GM21576 (cell line): ENCODE data around the gene EPHB6.
A peak's percentile ranks its signal among the peaks of the same experiment; 100 is the strongest.

ENCODE experiments used
- ATAC-seq: cut with Tn5 transposase; IDR thresholded peaks from one replicate; pipeline ENCODE4 v1.9.1; 2021; ENCODE audit warnings: mild to moderate bottlenecking, moderate library complexity; ENCODE audit not compliant: unreplicated experiment

The EPHB6 gene

DNA sequence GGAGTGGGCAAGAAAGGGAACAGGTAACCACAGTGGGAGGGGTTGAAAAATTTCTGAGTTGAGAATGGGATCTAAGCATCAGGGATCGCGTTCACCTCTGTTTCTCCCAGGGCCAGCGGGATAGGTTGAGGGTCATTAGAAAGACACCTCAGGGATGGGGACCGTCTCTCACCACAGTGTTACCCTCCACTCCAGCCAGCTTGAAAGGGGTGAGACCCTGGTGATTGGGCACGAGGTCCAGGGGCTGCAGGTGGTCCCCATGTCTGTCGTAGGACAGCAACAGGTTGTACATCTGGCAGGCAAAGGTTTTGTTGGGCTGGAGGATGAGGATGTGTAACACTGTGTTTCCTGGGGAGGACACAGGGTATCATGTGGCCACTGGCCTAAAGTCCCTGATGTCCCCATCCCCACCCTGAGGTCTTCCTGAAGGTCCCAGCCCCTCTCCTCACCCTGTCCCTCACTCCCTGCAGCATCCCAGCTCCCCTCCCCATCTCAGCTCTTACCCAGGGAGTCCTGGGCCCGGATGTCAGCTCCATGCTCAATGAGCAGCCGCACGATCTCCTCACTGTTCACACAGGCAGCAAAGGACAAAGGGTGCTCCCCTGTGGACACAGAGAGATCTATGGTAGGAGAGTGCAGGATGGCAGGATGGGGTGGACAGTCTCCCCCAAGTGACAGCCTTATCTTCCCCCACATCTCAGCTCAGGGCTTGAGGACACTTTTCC, 21.5 kb downstream of the EPHB6 start:
- no peak for ATAC-seq

DNA sequence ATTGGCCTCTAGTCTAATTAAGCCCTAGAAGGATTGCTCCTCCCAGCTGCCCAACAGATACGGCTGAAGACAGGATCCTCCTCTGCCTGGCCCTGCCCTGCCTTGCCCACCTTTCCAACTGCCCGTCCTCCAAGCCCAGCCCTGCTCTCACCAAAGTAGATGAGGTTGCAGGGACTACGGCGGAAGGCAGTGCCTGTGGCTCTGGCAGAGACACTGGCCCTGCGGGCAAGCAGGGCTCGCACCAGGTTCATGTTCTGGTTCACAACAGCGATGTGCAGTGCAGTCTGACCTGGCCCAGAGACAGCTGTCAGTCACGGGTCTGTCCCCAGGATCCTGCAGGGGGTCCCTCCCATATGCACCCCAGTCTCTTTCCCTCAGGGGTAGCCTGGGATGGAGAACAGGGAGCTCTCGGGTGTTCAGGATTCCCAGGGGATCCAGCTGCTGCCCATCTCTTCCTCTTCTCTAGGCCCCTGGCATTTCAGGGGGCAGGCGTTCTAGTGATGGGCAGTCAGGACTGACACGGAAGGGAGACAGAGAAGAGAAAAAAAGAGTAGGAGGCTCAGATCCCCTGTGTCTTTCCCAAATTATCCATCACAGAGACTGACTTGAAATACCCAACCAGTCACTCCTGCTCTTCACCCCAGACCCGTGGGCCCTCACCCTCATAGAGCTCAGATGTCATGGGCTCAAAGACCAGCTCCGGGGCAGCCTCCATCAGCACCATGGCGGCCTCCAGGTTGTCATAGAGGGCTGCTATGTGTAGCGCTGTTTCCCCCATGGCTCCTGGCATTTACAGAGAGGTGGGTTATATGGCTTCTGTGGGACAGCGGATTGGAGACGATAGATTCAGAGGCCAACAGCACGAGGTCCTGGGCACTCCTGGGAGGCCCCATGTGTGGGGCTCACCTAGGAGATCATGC, 22.4 kb downstream of the EPHB6 start:
- ATAC-seq: no peak

DNA sequence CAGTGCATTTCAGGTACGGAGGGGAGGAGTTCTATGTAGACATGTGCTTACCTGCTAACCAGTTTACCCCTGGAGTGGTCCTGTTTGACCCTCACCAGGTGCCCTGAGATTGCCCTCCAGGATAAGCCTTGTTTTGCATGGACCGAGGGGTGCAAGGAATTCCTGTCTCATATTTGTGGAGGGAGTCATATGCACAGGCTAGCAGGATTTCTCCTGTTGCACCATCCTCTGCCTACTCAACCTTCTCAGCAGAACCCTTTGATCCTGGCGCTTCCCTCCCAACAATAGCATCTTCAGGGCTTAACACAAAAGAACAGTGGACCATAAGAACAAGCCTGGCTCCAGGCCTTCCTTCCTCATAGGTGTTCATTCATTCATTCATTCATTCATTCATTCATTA, 23.4 kb downstream of the EPHB6 start:
- ATAC-seq: no peak

DNA sequence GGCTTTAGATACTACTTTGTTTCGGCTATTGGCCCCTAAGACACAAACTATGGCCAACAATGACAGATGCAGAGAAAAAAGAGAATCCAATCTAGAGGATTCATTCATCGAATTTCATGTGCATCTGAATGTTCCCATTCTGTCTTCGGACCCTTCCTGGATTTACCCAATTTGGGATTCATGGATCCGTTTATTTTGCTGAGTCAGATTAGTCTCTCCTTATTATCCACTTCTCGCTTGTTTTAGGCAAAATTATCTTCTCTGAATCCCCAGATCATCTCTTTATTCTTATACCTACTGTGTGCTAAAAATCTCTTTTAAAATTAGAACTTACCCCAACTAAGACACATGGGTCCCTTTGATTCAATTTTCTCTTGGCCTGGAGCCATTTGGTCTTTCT, 24.2 kb downstream of the EPHB6 start:
- ATAC-seq: no peak

DNA sequence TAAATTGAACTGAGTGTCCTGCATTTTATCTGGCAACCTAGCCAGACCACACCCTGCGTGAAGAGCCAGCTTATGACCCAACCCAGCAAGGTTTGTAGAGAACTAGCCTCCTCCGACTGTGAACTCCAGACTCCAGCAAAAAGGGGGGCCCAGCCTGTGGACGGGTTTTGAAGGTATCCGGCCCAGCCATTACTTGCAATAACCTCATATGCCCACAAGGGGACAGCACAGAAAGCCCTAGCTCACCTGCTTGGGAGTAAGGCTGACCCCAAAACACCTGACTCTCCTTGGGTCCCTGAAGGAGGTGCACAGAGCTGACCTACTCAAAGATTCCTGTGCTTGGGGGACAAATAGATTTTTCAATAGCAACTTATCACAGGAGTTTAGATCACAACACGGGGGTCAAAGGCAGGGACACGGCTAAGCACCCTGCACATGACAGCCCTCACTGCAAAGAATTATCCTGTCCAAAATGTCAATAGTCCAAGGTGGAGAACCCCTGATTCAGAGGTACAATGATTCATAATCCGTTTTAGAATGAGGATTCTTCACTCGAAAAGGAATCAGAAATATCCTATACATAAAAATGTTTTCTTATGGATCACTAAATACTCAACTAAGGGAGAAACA, 26.1 kb downstream of the EPHB6 start:
- ATAC-seq: peak; percentile 63

DNA sequence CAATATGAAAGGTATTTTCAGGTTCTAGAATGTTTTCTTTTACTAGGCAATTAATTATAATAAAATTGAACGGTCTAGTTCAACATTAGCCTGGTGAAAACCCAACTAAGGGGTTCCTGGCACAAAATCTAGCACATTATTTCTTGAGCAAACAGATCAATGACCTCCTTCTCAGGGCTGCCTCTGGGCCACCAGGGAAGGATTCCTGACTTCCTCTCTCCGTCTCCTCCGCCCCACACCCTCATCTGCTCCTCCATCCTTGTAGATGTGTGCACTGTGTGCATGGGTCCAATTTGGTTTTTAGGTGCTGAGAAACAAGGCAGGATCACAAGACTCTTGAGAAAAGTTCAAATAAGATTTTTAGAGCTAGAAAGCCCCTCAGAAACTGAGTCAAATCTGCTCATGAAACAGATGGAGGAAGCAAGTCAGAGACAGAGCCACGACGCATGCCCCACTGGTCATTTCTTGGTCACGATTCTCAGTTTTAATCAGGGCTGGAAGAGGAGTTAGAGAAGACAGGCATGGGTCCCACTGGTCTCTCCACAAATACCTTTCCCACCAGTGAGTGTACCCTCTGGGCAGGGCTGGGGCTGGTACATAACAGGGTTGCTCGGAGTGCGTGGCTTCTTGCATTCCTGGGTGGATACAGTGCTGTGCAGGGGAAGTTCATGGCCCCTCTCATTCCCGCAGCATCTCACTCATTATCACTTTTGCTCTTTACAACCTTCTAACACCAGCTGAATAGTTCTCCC, 26.9 kb downstream of the EPHB6 start:
- ATAC-seq: no peak

DNA sequence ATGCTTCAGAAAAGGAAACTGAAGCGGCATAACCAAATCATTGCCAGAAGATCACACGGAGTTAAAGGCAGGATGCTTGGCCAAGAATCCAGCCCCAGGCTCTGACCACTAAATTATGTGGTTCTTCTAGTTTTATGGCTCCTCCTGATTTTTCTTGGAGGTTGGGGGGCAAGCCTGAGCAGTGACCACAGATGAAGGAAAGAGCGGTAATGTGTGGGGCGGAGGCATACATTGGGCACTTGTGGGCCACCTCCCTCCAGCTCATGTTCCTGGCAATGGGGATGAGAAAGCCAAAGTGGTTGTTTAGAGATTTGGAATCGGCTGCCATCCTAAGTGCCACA, 27.4 kb downstream of the EPHB6 start:
- ATAC-seq: no peak

DNA sequence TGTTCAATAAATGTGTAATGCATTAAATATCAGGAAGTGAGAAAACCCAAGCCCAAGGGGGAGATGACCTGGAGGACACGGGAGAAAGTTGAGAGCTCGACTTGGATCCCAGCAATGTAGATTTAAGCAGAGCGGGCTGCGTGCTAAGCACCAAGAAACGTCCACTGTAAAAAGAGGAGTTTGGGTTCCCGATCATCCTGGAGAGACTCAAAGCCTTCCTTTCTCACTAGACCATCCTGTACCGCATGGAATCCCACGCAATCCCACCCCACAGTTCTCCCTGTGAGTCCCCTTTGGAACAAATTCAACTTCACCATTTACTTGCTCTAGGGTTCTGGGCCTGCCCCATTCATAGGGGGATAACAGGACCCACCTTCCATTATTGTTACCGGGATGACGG, 28.3 kb downstream of the EPHB6 start:
- no peak for ATAC-seq

DNA sequence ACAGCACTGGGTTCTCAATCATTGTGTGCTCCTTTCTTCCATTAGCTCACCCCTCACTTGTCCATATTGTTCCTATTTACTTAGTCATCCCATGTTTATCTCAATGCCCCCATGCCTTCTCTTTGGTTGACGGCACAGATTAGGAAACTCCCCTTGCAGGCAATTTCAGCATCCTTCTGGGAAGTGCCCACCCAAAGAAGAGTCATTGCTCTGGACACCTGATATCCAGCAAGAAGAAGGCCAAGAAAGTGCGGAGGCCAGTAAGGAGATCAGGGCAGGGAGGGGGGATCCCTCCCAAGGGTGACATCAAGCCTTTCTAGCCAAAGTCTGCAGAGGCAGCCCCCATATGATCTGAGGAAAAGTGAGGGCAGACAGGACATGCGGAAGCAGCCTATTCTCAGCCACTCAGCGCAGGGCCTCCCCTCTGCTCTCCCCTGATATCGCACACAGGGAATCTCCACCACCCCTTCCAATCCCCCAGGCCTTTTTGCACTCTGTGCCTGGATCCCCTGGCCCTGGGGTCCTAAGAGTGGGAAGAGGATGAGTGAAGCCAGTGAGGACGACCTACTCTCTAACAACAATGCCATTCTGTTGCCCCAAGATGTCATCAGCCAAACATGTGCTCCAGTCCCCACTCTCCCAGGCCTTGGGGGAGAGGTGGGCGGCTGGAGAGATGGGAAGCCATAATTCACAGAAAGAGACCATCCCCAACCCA, 28.9 kb downstream of the EPHB6 start:
- ATAC-seq: no peak

DNA sequence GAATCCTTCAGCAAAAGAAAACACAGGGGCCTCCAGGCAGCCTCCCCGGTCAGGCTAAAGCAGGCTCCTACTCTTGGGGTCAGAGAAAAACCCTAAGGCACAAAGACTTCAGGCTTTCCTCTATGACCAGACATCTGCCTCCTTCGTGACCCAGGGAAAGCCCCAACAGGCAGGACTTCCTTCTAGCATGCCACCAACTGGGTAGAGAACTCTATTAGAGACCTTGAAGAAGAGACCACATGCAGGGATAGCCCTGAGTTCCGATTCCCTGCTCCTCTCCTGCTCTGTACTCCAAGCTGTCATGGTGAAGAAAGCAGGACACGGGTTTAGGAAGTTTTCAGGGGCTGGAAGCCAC, 29.4 kb downstream of the EPHB6 start:
- ATAC-seq: no peak

DNA sequence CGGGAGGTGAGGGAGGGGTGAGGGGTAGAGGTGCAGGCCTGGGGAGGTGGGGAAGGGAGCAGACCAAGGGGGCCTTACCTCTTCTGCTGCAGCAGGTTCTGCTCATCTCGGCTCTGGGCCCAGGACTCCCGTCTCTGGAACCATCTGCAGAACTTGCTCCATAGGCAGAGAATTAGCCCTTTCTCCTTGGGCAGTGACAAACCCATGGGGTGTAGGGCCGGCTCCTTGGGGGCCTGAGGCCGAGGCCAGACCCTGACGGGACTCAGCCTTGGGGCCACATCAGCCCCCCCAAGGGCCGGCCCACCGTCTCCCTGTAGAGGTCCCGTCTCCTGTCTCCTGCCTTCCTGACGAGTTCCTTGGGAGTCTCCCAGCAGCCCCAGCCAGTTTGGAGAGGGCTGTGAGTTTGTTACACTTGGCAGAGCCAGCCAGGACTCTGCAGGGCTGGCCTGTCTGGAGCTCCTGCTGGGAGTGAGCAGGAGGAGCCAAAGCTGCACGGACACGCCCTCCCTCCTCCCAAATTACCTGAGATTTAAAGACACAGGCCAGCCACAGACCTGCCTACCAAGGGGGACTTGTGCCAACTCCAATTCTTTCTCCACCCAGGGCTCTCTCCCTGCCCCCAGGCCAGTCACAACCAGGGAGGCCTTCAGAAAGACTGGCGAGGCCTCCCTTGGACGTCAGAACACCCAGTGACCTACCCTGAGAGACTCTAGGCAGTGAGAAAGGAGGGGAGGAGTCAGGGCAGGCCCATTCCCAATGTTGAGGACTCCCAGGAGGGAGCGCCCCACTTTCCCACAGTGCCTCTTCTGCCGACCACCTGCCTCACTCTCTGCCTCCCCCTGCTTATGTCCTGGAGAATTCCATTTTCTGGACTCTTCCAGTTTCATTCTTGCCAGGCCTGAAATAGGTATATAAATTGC, 30.7 kb downstream of the EPHB6 start, which contains the start of gene TRPV6:
Gene TRPV6, minus strand, starts transcription at position 435 of the 920 bp plus-strand sequence.
- no peak for ATAC-seq

DNA sequence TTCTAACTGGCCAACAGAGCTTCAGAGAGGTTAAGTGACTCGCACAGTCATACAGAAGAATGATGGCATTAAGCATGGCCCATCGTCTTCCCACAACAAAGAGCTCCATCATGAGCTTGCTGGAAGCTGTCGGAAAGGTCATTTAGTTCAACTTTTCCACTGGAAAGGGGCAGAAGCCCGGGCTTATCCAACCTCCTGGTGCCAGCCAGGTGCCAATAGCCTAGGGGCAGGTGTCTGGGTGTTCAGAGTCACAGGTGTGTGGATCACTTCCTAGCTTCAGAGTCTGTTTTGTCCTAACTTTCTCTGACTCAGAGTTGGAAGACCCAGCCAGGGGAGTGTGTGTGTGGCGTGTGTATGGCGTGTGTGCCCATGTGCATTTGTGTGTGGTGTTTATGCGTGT, 32.0 kb downstream of the EPHB6 start:
- no peak for ATAC-seq

DNA sequence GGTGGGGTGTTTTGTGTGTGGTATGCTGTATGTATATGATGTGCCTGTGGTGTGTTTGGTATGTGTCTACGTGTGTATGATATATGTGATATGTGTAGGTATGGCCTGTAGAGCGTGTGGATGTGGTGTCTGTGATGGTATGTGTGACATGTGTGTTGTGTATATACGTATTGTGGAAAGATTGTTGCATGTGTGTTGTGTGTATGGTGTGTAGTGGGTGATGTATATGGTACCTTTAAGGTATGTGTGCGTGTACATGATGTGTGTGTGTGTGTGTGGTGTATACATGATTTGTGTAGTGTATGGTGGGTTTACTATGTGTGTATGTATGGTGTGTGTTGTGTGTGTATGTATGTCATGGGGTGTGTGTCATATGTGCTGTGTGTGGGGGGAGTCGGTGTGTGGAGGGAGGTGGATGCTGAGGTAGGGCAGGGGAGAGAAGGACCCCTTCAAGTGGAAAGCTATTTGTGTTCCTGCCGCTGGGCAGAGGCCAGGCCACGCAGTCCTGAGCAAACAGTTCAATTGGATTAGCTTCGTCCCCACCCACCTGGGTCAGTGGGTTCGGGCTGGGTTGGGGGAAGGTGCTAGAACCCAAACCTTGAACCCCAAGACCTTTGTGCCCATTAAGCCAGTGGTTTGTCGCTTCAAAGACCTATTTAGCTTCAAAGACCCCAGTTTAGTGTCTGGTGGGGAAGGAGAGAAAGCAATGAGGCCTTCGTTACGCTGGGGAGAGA, 32.6 kb downstream of the EPHB6 start:
- ATAC-seq: no peak

DNA sequence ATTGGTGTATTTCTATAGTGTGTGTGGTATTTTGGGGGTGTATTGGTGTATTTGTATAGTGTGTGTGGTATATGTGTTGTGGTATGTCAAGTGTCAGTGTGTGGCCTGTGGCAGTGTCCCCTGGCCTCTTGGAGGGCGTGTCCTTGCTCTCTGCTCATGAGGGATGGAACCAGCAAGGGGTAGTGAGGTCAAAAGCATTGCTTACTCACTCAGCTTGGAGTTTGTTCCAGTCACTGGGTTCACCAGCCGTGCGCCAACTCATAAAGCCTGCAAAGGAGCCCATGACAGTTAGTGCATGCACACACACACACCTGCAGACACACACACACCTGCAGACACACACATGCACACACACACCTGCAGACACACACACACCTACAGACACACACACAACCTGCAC, 34.9 kb downstream of the EPHB6 start:
- no peak for ATAC-seq

DNA sequence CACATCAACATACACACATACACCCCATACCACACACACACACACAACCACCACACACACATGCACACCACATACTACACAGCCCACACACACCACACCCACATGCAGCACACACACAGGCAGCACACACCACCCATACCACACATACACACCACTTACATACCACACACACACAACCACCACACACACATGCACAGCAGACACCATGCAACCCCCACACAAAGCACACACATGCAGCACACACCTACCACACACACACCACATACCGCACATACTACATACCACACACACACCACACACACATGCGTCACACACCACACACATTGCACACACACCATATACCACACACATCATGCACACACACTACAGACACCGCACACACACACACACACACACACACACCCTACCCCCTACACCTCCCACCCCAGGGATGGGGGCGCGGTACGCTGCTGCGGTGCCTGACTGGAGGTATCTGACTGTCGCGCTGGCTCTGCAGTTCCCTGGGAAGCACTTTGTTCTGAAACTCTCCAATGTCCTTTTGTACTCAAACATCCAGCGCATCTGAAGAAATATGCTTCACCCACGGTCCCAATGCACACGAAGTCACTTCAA, 36.1 kb downstream of the EPHB6 start:
- ATAC-seq: no peak

DNA sequence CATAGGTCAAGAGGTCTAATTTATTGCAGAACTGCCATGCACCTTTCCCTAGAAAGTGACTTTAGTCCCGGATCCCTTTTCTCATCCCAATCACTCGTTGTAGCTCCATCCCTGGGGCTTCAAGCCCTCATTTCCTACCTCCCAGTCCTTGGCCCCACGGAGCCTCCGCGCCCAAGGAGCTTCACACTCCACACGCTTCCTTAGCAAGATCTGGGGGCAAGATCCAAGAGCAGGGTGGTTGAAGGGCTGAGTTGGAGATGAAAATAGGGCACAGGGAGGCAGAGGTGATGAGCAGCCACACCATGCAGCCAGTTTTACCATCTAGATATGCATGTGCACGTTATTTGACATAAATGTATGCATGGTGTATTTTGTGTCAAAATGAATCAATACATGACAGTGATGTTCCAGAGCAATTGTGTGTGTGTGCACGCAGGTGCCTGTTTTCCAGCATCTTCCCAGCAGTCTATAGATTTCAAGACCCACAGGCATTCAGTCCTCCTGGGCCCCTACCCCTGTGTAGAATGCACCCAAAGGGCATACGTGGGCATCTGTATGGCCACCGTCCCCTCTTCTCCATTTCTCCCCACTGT, 36.7 kb downstream of the EPHB6 start:
- no peak for ATAC-seq

DNA sequence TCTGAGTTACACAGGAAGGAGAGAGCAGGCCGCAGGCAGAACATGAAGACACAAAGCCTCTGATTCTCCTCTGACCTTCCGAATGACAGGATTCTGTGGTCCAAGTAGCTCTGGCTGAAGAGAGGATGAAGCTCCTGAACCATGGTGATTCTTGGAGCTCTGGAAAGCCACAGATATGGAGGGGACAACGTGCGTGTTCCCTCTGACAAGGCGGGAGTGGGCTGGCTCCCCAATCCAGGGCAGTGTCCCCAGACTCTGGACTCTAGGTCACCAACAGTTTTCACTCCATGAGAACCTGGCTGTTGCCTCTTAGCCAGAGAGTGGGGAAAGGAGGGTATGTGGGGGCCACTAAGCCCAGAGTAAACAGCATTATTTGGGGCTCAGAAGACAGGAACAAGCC, 38.1 kb downstream of the EPHB6 start:
- ATAC-seq: no peak
